Esophagus muscularis mucosa (tissue), 3 donors: ENCODE data around the gene TBC1D9.

Experiments used
- CTCF ChIP-seq, 3 experiments: fragments of 200-600 bp in 2 of 3; fragments of 450-650 bp in 1 of 3; sonication (generic) in 2 of 3; IDR thresholded peaks; one replicate each; pipeline ENCODE4 v1.5.1; 2017 to 2019; ENCODE audit warnings: antibody characterized with exemption in 3 of 3, mild to moderate bottlenecking in 2 of 3, moderate library complexity in 1 of 3
- POLR2A ChIP-seq: fragments of 450-650 bp; IDR thresholded peaks from one replicate; pipeline ENCODE4 v1.6.1; 2017; ENCODE audit warnings: antibody characterized with exemption, moderate library complexity, mild to moderate bottlenecking, low read depth

GRCh38 chr4:140675599-140676231 lies 80.5 kb downstream of the TBC1D9 start:
- no peak for TF ChIP-seq CTCF (IDR thresholded peaks at IDR 0.05)
- no peak for TF ChIP-seq POLR2A
